ENCODE results near the gene NR2F6.
"Not testable (repeated sequence)": the region's sequence is repeated elsewhere in the genome, so short reads cannot be mapped to it uniquely, and the experiment has no call there.

NR2F6 gene

GRCh38 chr19:17209126-17210036 is 36.3 kb downstream of the NR2F6 start:
- DNase-seq: peak; percentile 37

DNA sequence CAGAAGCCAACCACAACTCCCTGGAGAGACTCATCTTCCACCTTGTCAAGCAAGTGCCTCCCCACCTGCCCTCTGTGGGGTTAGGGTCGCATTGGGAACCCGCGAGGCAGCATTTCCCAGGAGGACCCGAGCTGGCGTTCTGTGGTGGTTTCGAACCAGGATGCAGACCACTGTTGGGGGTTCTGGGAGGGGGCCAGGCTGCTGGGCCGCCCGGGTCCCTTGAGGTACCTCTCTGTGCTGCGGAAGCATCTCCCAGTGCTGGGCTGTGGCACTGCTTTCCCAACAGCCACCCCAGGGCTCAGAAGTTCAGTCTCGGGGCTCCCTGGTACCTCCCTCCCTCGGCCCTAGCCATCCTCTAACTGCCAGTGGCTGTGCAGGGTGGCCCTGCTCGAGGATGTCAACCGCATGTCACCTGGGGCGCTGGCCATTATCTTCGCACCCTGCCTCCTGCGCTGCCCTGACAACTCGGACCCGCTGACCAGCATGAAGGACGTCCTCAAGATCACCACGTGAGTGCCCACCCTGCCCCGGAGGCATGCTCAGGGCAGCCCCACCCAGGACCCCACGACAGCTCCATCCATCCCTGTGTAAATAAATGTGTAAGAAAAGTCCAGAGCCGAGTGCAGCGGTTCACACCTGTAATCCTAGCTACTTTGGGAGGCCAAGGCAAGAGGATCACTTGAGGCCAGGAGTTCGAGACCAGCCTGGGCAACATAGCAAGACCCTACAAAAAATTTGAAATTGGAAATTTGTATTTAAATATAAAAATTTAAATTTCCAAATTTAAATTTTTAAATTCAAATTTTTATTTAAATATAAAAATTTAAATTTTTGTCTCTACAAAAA is 38.8 kb downstream of the NR2F6 start:
- DNase-seq: no peak

GRCh38 chr19:17205237-17206140 is 40.2 kb downstream of the NR2F6 start:
- peak; percentile 63 for DNase-seq

GRCh38 chr19:17202713-17203112 is 43.0 kb downstream of the NR2F6 start:
- no peak for DNase-seq

DNA sequence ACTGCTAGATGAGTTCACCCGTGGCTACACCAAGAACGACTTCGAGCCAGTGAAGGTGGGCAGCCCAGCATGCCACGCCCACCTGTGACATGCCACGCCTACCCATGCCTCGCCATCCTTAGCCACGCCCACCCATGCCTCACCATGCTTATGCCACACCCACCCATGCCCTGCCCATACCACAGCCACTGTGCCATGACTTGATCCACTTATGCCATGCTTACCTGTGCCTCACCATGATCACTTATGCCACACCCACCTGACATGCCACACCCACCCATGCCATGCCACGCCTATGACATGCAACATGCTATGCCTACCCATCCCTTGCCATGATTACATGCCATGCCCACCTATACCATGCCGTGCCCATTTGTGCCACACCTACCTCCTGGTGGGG is 43.5 kb downstream of the NR2F6 start:
- DNase-seq: no peak

DNA sequence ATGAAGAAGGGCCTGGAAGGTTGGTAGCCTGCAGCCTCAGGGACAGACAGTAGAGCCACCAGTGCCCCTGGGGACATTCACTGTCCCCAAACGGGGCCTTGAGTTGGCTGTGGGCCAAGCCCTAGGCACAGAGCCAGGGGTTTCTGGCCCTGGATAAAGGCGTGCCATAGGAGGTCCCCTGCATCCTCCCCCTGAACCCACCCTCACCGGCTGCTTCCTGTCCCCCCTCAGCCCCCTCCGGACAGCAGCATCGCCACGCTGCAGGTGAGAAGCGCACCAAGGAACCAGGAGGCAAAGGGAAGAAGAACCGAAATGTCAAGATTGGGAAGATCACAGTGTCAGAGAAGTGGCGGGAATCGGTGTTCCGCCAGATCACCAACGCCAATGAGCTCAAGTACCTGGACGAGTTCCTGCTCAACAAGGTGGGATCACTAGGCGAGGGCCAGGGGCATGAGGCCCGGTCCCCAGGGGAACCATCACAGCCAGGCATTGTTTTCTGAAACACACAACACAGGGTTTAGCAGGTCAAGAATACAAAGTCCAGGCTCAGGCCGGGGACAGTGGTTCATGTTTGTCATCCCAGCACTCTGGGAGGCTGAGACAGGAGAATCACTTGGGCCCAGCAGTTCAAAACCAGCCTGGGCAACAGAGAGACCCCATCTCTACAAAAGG is 45.2 kb downstream of the NR2F6 start:
- DNase-seq: no peak

DNA sequence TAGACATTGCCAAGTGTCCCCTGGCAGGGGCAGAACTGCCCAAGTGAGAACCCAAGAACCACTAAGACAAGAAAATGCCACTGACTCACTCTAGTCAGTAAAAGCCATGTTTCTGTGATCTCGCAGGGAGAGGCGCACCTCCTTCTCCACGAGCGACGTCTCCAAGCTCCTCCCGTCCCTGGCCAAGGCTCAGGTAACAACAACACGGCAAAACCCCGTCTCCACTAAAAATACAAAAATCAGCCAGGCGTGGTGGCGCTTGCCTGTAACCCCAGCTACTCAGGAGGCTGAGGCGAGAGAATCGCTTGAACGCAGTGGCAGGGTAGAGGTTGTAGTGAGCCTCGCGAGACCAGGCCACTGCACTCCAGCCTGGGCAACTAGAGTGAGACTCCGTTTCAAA is 48.1 kb downstream of the NR2F6 start:
- no peak for DNase-seq

GRCh38 chr19:17196610-17197009 is 49.1 kb downstream of the NR2F6 start:
- no peak for DNase-seq

DNA sequence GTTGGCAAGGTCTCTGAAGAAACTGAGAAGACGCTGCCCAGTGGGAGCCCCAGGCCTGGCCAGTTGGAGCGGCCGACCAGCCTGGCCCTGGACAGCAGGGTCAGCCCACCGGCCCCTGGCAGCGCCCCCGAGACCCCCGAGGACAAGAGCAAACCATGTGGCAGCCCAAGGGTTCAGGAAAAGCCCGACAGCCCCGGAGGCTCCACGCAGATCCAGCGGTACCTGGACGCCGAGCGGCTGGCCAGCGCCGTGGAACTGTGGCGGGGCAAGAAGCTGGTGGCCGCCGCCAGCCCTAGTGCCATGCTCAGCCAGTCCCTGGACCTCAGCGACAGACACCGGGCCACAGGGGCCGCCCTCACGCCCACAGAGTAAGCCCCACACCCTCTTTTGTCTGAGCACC is 50.6 kb downstream of the NR2F6 start:
- no peak for DNase-seq

GRCh38 chr19:17194608-17195007 is 51.1 kb downstream of the NR2F6 start:
- no peak for DNase-seq

GRCh38 chr19:17192751-17193150 is 53.0 kb downstream of the NR2F6 start:
- no peak for DNase-seq

- DNase-seq: not testable (repeated sequence)
Observed at GRCh38 chr19:17191736-17192135, 54.0 kb downstream of the NR2F6 start.

DNA sequence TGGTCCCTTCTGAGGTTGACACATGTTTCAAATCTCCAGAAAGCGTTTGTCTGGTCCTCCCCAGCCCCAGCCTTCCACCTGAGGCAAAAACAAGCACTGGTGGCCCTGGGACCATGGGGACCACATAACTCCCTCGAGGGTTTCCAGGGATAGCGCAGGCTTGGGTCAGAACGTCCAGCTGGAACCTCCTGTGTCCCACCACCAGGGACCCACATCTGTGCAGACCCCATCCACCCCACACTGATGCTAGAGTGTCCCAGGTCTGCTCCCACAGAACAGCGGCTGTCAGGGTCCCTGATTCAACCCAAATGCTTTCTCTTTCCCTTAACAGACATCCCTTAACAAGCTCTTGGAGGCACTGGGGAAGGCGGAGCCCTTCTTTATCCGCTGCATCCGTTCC is 60.1 kb downstream of the NR2F6 start:
- DNase-seq: no peak

DNA sequence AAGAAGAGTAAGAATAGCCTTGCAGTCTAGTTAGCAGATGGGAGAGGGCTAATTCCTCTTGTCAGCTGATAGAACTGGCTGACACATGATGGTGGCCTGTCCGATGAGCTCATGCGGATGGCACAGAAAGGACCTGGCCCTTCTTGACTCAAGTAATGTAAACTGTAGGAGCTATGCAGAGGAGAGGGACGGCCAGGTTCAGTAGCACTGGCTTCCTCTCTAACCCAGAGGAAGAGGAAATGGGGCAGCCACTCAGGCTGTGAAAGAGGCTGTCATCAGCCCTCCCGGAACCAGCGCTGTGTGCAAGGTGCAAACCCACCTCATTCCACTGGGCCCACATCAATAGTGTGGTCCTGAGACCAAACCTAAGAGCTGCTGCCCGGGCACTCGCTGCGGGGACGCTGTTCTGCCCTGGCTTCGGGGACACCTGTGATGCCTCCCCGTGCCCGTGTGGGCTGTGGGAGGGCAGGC is 61.3 kb downstream of the NR2F6 start:
- peak; percentile 50 for DNase-seq

DNA sequence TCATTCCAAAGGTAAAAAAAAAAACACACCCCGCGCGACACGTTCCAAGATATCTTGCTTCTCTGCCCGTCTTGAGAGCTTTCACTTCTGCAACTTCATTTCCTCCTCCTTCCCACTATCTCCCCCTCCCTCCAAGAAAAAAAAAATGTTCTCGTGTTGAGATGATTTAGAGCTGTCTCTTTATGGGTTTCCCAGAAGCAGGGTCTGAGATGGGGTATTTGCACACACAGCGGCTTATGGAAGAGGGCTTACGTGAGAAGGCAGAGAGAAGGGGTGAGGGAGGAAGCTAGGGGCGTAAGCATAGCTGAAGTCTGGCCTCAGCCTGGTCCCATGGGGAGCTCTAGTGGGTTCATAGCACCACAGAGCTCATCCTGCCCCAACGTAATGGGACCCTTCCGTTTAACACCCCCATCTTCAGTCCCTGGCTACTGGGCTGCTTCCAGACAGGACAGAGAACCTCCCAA is 61.8 kb downstream of the NR2F6 start:
- DNase-seq: no peak

DNA sequence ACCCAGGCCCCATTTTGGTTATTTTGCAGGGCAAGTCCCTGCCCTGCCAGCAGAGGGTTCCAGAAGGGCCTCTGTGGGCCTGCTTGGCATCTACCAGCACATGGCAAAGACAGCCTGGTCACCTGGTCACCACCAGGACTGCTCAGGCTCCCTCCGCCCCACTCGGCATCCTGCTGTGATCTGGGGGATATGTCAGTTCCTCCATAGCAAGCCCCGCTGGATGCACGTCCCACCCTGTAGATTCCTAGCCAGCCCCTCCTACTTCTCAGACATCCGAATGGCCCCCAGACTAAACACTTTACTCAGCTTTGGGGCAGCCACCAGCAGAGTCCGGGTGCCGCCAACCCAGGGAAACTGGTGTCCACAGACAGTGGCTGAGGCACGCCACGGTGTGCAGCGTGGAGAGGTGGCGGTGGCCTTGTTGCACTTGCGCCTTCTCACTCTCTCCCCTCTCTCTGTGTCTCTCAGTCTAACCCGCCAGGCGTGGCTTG is 62.4 kb downstream of the NR2F6 start:
- no peak for DNase-seq
